Activated CD8-positive, alpha-beta memory T cell treated with anti-CD3 and anti-CD28 coated beads for 36 hours (primary cell): ENCODE results near the gene AMOTL2. TPM values are rescaled to one million over a fixed set of nuclear protein-coding genes. Genes with fewer than 3 reads are reported as not detected.

Experiments
- CTCF ChIA-PET: fragments of 350-600 bp; sonication (Branson Sonifier 250); formaldehyde crosslinking; loops from one replicate; lab custom pipeline; 2021; ENCODE audit warnings: antibody characterized with exemption; lab: Charles Lee
- POLR2A ChIA-PET: fragments of 350-600 bp; sonication (Branson Sonifier 250); formaldehyde crosslinking; loops from one replicate; lab custom pipeline; 2021; ENCODE audit warnings: antibody characterized with exemption; lab: Charles Lee
- total RNA-seq, 2 experiments: library from RNA; stranded (reverse); gene quantifications; one replicate each; pipeline ENCODE4 v1.2.3, GENCODE V29; 2021

The AMOTL2 gene
- total RNA-seq, 2 experiments from 2014 or later: not detected

DNA sequence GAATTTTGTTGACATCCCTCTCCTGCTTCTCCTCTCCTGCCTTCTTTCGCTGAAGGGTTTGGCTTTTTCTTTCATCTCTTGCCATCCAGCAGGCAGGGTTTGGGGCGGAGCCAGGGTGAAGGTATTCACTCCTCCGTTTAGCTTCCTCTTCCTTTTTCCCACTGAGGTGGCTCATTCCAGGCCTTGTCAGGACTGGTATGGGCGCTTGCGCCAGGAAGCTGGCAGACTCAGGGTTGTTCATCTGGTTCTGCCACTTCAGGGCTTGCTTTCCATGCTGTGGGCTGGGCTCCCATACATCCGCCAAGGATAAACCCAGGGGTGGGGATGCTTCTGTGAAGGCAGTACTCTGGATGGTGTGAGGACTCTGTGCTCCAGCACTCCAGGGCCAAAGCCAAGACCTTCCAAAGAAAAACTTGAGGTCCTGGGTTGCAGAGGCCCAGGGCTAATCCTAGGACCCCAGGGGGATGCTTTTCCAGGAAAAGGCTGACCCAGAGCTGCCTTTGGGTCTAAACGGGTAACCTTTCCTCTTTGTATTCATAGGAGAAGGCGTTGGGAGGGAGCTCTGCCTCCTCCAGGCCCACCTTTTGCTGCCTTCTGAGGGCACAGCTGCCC lies 7.7 kb upstream of the AMOTL2 start:
- CTCF ChIA-PET: interaction anchor here (1.0 kb wide), 1 partner anchor 24 kb away, joined by 3 read pairs; no protein-coding TSS in a partner anchor
- POLR2A ChIA-PET: no interaction called here

DNA sequence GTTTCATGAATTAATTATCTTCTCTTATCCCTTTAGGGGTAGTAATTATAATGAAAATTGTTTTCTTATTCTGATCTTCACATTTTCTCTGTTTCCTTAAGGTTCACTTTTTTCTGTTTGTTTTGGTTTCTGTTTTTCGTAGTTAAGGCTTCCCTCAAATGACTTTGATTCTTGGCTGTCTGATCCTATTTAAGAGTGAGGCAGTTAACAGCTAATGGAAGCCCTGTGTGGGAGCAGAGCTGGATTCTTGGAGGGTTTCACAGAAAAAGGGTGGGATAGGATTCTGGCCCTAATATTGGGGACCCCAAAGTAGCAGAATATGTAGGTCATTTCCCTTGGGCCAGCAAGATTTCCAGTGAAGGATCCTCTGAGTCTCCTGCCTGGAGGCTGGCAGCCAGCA lies 6.8 kb upstream of the AMOTL2 start:
- ChIA-PET CTCF (no interaction called here), POLR2A (no interaction called here)

DNA sequence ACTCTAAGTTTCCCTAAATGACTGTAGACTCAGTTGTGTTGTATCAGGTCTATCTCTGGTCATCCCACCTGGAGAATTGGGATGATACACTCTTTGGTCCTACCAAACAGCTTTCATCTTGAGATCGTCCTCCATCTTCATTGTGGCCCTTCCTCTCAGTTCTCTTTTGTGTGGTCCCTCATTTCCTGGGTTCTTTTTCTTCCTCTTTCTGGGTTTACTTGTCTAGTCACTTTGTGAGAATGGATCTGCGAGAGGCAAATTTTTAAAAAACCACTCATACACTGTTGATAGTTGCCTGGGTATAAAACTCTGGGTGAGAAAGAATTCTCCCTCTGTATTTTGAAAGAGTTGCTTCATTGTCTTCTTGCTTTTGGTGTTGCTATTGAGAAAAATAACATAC lies 6.0 kb upstream of the AMOTL2 start:
- CTCF ChIA-PET: no interaction called here
- POLR2A ChIA-PET: no interaction called here

DNA sequence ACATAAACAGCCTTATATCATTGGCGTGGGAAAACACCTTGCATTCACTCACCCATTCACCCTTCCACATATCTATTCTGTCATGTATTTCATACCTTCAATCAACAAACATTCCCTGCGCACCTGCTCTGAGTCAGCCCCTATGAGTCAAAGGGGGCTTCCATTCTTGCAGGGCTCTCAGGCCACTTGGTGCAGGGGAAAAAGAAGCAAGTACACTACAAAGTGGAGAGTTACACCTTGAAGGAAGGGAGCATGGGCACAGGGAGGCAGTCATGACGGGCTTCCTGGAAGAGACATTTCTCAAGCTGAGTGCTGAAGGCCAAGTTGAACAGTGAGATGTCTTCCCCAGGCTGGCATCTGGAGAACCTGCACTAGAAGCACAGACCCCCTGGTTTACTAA lies 4.6 kb upstream of the AMOTL2 start:
- ChIA-PET POLR2A (no interaction called here), CTCF (interaction anchor here (0.7 to 1.5 kb wide), 3 partner anchors 14 to 70 kb away, joined by 3 to 4 read pairs (median 3); no protein-coding TSS in a partner anchor)

DNA sequence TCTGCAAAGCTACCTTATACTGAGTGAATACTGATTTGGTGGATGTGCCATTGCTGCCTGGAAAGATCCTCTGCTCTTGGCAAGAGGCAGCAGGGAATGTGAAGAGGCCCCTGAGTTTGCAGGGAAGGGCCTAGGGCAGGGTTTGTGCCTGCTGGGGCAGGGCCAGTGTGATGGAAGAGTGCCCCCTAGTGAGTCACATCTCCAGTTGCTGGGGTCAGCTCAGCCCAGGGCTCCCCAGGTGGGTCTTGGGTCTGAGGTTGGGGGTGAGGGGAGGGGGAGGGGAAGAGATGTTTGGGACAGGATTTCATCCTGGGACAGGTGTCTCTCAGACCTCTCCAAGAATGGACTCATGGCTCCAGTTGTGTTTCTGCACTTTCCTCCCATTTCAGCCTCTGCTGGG lies 4.1 kb upstream of the AMOTL2 start:
- POLR2A ChIA-PET: no interaction called here
- CTCF ChIA-PET: interaction anchor here (0.7 to 1.5 kb wide), 3 partner anchors 14 to 69 kb away, joined by 3 to 4 read pairs (median 3); no protein-coding TSS in a partner anchor

DNA sequence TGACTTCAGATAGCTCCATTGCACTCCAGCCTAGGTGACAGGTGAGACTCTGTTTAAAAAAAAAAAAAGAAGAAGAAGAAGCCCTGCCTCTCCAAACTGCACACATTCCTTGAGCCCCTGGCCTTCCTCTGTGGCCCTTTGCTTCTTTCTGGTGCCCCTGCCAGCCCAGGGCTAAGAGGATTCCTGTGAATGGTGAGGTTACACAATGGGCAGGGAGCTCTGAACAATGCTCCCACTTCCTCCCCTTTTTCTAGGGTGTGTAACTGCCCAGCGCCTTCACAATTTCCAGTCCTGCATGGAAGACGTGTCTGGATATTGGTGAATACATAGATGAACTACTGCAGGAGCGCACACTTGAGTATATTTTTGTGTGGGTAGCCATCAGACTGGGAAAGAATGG lies 3.6 kb upstream of the AMOTL2 start:
- CTCF ChIA-PET: interaction anchor here (0.8 to 1.5 kb wide), 3 partner anchors 13 to 77 kb away, joined by 3 to 4 read pairs (median 3); no protein-coding TSS in a partner anchor
- POLR2A ChIA-PET: no interaction called here

DNA sequence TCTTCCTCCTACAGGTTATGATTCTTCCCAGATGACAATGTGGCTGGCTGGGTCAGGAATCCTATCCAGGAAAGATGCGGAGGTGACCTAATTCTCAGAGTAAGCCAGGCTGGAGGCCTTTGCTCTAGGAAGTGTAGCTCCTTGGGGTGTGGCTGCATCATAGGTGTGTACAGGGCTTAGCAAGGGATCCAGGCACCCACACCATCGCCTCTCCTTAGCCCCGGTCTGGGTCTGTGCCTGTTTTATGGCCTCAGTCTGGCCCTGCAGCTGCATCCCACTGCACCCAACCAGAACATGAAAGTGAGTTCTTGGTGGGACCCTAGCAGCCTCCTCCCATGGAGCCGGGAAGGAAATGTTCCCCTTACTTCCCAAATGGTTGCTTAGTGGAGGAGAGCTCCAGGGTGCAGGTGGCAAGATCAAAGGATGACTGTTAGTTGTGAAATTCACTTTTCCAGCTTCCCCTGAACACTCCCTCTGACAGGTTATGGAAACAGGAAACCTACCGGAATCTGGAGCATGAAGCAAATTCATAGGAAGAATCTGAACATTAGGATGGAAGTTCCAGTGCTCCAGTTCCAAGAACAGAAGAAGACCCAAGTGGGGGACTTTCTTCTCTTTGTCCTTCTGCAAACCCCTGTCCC lies 2.7 kb upstream of the AMOTL2 start:
- POLR2A ChIA-PET: no interaction called here
- CTCF ChIA-PET: interaction anchor here (0.6 to 0.8 kb wide), 2 partner anchors 76 to 1859 kb away, joined by 3 read pairs; no protein-coding TSS in a partner anchor

DNA sequence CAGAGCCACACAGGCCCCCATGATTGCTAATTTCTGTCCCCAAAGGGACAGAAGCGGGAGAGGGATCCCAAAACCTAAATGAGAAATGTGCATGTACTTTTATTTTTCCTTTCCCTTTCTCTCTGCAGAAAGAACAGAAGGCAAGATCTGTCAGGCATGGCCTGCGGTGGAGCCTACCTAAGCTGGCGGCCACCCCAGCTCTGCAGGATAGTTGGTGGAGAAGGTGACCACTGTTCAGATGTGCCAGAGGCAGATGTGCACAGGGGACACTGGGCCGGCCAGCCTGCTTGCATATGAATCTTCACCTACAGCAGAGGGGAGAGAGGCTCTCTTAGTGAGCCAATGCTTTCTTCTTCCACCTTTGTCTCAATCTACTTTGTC lies 2.1 kb upstream of the AMOTL2 start:
- ChIA-PET POLR2A (no interaction called here), CTCF (interaction anchor here (0.6 kb wide), 1 partner anchor 1859 kb away, joined by 3 read pairs; no protein-coding TSS in a partner anchor)

DNA sequence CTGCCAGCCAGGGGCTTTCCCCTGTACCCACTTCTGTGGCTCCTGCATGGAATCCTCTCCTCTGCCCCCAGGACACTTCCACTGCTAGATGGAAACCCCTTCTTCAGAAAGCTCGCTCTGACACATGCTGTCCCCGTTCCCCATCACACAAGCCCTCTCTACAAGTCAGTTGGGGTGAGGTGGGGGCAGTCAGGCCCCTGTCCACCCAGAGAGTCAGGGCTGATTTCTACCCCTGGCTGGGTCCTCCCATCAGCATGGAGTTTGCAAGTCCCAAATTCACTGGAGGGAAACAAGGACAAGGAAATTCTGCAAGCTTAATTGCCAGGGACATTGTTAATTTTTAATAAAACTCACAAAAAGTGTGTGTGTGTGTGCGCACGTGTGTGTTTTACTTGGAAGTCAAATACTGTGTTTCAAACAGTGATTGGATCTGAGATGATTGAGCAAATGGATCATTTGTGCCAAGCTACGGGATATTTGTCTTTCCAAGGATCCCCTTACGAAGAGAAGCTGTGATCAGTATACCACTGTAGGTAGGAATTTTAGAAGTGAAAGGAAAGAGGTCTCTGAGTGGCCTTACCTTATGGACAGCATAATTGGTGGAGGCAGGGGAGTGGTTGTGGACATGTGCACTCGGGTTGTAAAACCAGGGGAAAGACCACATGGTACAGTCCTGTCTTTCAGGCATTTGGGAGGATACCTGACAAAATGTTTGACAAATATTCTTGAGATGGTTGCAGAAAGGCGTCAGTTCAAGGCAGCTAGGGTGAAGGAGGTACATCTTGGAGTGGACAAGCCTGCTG lies 1.5 kb upstream of the AMOTL2 start:
- ChIA-PET CTCF (no interaction called here), POLR2A (no interaction called here)

DNA sequence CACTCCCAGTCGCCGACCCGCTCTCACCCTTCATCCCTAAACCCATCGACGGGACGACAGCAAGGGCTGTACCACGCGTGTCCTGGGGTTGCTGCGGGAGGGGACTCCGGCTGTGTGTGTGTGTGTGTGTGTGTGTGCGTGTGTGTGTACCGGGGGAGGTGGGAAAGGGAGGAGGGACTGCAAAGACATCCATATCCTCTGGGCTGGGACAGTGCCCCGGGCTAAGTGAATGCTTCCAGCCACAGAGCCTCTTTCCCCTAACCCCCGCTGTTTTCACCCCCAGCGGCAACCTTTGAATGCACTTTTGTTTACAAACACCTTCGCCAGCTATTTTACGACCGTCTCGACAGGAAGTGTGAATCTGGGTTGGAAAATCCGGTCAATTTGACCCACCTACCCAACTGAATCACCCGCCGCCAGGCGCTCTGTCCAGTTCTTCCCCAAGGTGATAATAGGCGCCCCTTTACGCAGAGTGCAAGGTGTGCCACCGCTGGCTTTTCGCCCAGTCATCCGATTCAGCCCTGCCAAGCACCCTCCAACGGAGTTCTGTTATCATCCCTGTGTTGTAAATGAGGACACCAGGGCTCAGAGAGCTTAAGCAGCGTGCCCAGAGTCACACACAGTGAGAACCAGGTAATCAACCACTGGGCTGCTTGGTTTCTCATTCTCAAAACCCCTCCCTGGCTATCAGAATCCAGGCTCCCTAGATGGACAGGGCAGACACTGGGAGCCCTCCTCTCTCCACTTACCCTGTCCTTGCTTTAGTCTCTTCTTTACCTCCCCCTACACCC lies 739 bp upstream of the AMOTL2 start:
- ChIA-PET CTCF (no interaction called here), POLR2A (no interaction called here)

DNA sequence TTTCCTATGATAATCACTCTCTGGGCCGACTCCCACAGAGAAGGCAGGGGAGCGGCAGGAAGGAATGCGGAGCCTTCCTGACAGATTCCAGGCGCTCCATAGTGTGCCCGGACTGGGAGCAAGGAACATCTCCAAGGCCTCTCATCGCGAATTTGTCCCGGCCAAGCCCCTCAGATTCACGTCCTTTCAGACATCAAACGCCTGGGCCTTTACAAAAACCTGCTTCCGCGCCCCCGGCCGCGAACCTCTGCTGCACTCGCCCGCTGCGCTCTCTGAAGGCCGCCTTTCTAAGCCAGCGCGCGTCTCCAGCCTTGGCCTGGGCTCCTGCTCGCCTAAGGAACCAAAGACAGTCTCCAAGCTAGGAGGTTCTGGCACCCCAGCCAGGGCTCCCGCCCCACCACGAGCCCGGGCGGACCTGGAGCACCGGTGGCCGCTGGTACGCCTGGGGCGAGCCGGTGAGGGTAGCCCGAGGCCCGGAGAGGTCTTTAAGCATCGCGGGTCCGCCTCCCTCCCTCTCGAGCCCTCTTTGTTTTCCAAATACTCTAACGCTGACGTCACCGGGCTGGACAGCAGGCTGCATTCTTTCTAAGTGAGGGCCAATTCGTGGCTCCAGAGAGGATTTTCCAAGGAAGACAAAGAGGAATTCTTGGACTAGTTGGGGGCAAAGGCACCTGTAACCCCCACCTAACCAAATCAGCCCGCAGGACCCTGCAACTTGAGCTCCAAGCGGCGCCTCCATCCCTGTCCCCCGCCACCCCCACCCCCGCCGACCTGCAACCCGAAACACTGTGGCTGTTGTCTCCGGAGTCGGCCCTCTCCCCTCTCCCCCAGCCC lies 759 bp downstream of the AMOTL2 start:
- POLR2A ChIA-PET: no interaction called here
- CTCF ChIA-PET: interaction anchor here (0.6 to 1.3 kb wide), 2 partner anchors 66 to 127 kb away, joined by 3 to 4 read pairs; no protein-coding TSS in a partner anchor

DNA sequence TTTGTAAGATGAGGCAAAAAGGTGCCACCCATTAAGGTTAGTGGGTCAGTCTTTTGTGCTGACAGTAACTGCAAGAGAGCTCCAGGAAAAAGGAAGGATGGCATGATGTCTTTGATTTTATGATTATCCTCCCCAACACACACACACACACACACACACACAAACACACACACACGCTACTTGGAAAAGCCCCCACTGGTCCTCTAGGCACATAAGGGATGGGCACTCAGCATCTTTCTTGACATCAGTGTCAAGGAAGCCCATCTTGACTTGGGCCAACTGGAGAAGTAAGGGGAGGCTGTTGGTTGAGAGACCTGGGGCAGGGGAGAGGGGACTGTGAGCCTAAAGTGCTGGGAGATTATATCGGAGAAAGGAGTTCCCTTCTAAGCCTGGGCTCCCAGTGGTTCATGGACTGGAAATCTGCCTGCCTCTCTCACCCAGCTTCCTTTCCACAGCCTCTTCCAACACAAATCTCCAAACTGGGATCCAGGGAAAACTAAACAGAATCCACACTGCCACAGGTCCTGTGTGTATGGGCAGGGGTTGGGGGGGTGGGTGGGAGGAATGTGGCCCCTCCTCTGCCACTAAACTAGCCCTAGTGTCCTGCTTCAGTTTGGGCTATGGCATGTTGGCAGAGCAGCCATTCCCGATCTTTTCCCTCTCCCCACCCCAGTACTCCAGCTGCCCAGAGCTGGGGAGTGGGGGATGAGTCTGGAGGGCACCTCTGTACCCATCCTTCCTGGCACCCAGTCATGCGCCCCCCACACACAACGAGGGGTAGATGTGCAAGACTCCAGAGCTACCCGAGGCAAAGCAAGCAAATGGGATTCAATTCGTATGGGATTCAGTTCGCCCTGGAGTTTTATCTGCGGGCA lies 1.6 kb downstream of the AMOTL2 start:
- POLR2A ChIA-PET: no interaction called here

DNA sequence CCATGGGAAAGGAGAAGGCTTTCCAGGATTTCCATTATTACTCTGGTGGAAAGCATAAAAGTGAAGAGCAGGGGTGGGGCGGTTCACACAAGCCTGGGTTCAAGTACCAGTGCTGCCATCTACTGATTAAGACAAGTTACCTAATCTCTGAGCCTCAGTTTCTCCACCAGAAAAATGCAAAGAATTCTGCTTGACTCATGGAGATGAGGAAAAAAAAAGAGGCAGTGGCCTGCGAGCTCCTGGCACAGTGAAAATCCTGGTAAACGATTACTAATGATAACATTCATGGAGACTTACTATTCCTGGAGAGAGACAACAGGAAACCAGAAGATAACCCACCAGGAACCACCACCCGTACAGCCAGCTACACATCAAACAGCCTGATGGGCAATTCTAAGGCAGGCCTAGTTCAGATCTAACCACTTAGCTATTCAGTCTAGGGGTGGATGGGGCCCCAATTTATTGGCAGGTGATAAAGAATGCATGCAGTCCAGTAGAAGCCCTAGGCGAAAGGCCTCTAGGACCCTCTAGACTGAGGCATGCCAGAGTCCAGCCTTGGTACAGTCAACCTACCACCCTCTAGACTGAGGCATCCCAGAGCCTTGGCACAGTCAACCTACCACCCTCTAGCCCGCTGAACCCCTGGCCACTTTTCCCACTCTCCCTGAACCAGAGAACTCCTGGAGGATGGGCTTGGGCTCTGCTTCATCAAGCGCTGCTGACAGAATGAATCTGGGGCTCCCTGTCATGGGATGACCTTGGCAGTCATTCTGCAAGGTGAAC lies 2.5 kb downstream of the AMOTL2 start:
- ChIA-PET POLR2A (no interaction called here), CTCF (interaction anchor here (1.3 kb wide), 1 partner anchor 64 kb away, joined by 3 read pairs; no protein-coding TSS in a partner anchor)

More for the DNA sequence above, 1.6 kb downstream of the AMOTL2 start:
- CTCF ChIA-PET: interaction anchor here (0.6 to 1.3 kb wide), 2 partner anchors 65 to 126 kb away, joined by 3 to 4 read pairs; no protein-coding TSS in a partner anchor

DNA sequence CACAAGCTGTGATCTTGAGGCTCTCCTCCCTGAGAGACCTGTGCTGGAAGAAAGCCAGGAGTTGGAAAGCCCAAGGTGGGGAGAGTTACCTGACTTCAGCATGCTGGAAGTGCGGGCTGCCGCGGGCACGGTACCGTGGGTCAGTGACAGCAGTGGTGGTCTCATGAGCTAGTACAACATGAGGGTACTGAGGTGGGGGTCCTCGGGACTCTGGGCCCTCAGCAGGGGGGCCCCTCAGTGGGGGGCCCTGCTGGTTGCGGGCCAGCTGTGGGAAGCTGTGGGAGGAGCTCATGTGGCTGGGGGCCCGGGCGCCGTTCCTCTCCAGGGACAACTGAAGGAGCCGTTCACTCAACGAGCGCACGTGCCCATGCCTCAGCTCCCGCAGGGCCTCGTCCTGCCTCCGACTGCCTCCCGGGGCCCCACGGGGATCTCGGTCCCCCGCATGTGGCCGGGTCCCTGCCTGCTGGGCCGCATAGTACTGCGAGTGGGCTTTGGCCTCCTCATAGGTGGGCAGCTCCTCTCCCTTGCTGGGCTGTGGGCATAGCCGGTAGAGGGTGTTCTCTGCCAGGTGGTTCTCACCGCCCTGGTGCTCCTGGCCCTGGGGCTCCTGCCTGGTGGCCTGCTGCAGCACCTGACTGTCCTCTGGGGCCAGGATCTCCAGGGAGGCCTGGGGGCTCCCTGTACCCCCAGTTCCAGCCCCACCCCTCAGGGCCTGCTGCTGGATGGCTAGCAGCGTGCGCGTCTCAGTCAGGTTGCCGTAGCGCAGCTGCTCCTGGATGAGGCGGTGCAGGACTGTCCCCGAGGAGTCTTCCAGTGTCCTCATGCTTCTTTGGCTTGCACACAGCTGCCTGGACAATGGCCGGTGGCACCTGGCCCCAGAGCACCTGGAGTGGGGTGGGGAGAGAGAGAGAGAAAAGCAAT lies 3.4 kb downstream of the AMOTL2 start:
- POLR2A ChIA-PET: interaction anchor here (0.5 to 0.6 kb wide), 2 partner anchors 107 to 1804 kb away, joined by 3 to 5 read pairs; no protein-coding TSS in a partner anchor
- CTCF ChIA-PET: interaction anchor here (0.5 kb wide), 1 partner anchor 50 kb away, joined by 3 read pairs; no protein-coding TSS in a partner anchor

DNA sequence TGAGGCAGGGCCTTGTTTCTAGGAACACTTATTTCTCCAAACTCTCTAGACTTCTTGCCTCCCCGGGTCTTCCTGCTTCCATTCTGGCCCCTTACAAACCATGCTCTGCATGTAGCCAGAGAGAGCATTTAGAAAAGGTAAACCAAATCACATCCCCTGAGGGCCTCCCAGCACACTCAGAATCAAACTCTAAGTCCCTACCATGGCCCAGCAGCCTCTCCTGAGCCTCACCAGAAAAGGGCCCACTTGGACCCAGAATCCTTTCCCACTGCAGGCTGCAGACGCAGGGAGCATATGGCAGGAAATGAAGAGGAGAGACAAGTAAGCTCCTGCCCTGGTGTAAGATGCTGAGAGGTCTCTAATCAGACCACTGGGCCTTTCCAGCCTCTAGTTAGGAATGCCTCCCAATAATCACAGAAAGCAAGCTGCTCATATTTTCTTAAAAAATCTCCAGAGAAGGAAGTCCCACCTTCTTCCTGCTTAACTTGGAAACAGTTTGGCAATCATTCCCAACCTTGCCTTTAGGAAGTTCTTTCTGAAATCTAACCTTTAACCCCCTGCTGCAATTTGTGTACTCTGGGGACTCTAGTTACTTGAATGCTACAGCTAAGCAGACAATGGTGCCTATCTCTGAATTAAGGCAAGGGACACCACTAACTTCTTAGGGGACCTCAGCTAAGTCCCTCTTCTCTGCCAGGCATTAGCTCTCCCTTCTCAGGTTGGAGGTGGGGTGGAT lies 4.2 kb downstream of the AMOTL2 start:
- CTCF ChIA-PET: no interaction called here
- POLR2A ChIA-PET: no interaction called here
